A673 (cell line): ENCODE data around the gene RNF6. TPM values are rescaled to one million over a fixed set of nuclear protein-coding genes. Genes with fewer than 3 reads are reported as not detected.

Experiments used
- BruUV-seq: library from RNA; stranded (reverse); fragments of 400-500 nt; replicated peaks from 2 replicates; lab custom pipeline; 2021; lab: Mats Ljungman, UMichigan
- CTCF ChIA-PET: fragments of 300-600 bp; sonication (Branson Sonifier 250); formaldehyde crosslinking; loops from one replicate; lab custom pipeline; 2022; ENCODE audit warnings: antibody characterized with exemption; lab: Charles Lee
- POLR2A ChIA-PET: fragments of 300-600 bp; sonication (Branson Sonifier 250); formaldehyde crosslinking; loops from one replicate; lab custom pipeline; 2022; ENCODE audit warnings: antibody characterized with exemption; ENCODE audit not compliant: low non-redundant PET; lab: Charles Lee
- DNase-seq: peaks from one replicate; pipeline ENCODE4 v3.0.0-alpha.2; 2015; ENCODE audit warnings: low spot score
- H3K27ac ChIP-seq: fragments of 200-600 bp; sonication (generic); 2 replicates; pipeline ENCODE4 v1.5.1; 2016; ENCODE audit warnings: mixed run types, low read depth, mild to moderate bottlenecking, mixed read lengths, antibody characterized with exemption, low read length; ENCODE audit not compliant: poor library complexity, severe bottlenecking
- H3K27me3 ChIP-seq: fragments of 200-600 bp; sonication (generic); replicated peaks from 2 replicates; pipeline ENCODE4 v1.6.1; 2017; ENCODE audit warnings: mixed run types, low read depth, mild to moderate bottlenecking, mixed read lengths, antibody characterized with exemption, low read length; ENCODE audit not compliant: insufficient read depth, poor library complexity
- H3K36me3 ChIP-seq: fragments of 200-600 bp; sonication (generic); 2 replicates; pipeline ENCODE4 v1.6.1; 2016; ENCODE audit warnings: mixed run types, mild to moderate bottlenecking, mixed read lengths, antibody characterized with exemption, low read length; ENCODE audit not compliant: insufficient read depth, poor library complexity, severe bottlenecking
- H3K4me1 ChIP-seq: fragments of 200-600 bp; sonication (generic); 2 replicates; pipeline ENCODE4 v1.6.1; 2017; ENCODE audit warnings: mixed run types, mild to moderate bottlenecking, mixed read lengths, antibody characterized with exemption, low read length; ENCODE audit not compliant: insufficient read depth, poor library complexity, severe bottlenecking
- H3K4me3 ChIP-seq: fragments of 200-600 bp; sonication (generic); 2 replicates; pipeline ENCODE4 v1.5.1; 2016; ENCODE audit warnings: low read depth, mixed run types, mild to moderate bottlenecking, mixed read lengths, low read length; ENCODE audit not compliant: poor library complexity, severe bottlenecking
- H3K9me3 ChIP-seq: fragments of 200-600 bp; sonication (generic); 2 replicates; pipeline ENCODE4 v1.6.1; 2016; ENCODE audit warnings: mixed run types, low read depth, mild to moderate bottlenecking, mixed read lengths, antibody characterized with exemption, low read length; ENCODE audit not compliant: poor library complexity, severe bottlenecking
- CTCF ChIP-seq: fragments of 300-800, 200-600 bp; sonication (generic); conservative IDR thresholded peaks from 2 replicates; pipeline ENCODE4 v1.5.1; 2017; ENCODE audit warnings: low read depth, mild to moderate bottlenecking, antibody characterized with exemption, low read length, moderate library complexity, mixed read lengths
- EZH2 ChIP-seq: fragments of 200-600 bp; sonication (generic); IDR thresholded peaks from 2 replicates; pipeline ENCODE4 v1.6.1; 2017; ENCODE audit warnings: borderline replicate concordance, low read depth, mild to moderate bottlenecking, mixed read lengths, antibody characterized with exemption, low read length; ENCODE audit not compliant: poor library complexity, severe bottlenecking
- intact Hi-C: fragments of 100-400 bp; cut with micrococcal nuclease; formaldehyde crosslinking; loops from one replicate; pipeline ENCODE4 v1.10.0; 2022; ENCODE audit not compliant: unreplicated experiment
- total RNA-seq: library from RNA; stranded (reverse); gene quantifications from 2 replicates; pipeline ENCODE4 v1.2.3, GENCODE V29; 2021

RNF6 gene
- total RNA-seq, 1 experiment from 2014 or later = 42.2 TPM

- H3K36me3 ChIP-seq = no peaks in the 10 kb centered on the region
- no peaks in the 10 kb centered on the region for H3K9me3 ChIP-seq
- DNase-seq = no peak
- intact Hi-C loops = no loop called here
- no TSS peak for BruUV-seq
- no peak for TF ChIP-seq CTCF
- no peak for TF ChIP-seq EZH2
- H3K4me1 ChIP-seq = peaks cover 6% of the 10 kb centered on the region
- no peaks in the 10 kb centered on the region for H3K27me3 ChIP-seq
- POLR2A ChIA-PET = no interaction called here
- CTCF ChIA-PET = interaction anchor here (0.6 kb wide), 1 partner anchor 23 kb away, joined by 3 read pairs; no protein-coding TSS in a partner anchor
- no peak overlapping the region for H3K4me3 ChIP-seq
- H3K27ac ChIP-seq = no peak overlapping the region
Measured at GRCh38 chr13:26262156-26262555, 40.0 kb upstream of the RNF6 start.

- Histone ChIP-seq H3K9me3 (no peaks in the 10 kb centered on the region), H3K36me3 (no peaks in the 10 kb centered on the region), H3K4me1 (peaks cover 12% of the 10 kb centered on the region), H3K4me3 (no peak overlapping the region), H3K27me3 (no peaks in the 10 kb centered on the region), H3K27ac (no peak overlapping the region)
- intact Hi-C loops = no loop called here
- ChIA-PET CTCF (no interaction called here), POLR2A (no interaction called here)
- no TSS peak for BruUV-seq
- no peak for DNase-seq
- TF ChIP-seq CTCF (no peak), EZH2 (no peak)
Measured at GRCh38 chr13:26259634-26260033, 37.5 kb upstream of the RNF6 start.

- H3K36me3 ChIP-seq = no peaks in the 10 kb centered on the region
- DNase-seq = no peak
- H3K27ac ChIP-seq = no peak overlapping the region
- CTCF ChIA-PET = no interaction called here
- POLR2A ChIA-PET = no interaction called here
- no peaks in the 10 kb centered on the region for H3K27me3 ChIP-seq
- H3K9me3 ChIP-seq = no peaks in the 10 kb centered on the region
- no TSS peak for BruUV-seq
- H3K4me1 ChIP-seq = peaks cover 12% of the 10 kb centered on the region
- intact Hi-C loops = no loop called here
- H3K4me3 ChIP-seq = no peak overlapping the region
- TF ChIP-seq EZH2 (no peak), CTCF (no peak)
Measured at GRCh38 chr13:26257049-26257448, 34.9 kb upstream of the RNF6 start.
